Naive thymus-derived CD8-positive, alpha-beta T cell (primary cell): ENCODE data around the gene MRPL53. TPM values are rescaled to one million over a fixed set of nuclear protein-coding genes. Genes with fewer than 3 reads are reported as not detected.

Source experiments
- ATAC-seq, 2 donors: fragments of 150-1000 bp; cut with Tn5 transposase in 1 of 2; sonication (Bioruptor Pico), chemical (Tn5 transposase) in 1 of 2; 1 replicate in 1 of 2; 2 replicates in 1 of 2; pipeline ENCODE4 v1.10.0; 2021; ENCODE audit warnings: mild to moderate bottlenecking in 2 of 2, moderate library complexity in 2 of 2
- POLR2A ChIA-PET: fragments of 350-600 bp; sonication (Branson Sonifier 250); formaldehyde crosslinking; loops from one replicate; lab custom pipeline; 2021; ENCODE audit warnings: antibody characterized with exemption; lab: Charles Lee
- DNase-seq, 10 donors: peaks; one replicate each; pipeline versions ENCODE4 v3.0.0 to v3.0.0-alpha.2; 2020 to 2022
- H3K27ac Mint-ChIP-seq, 10 donors: one replicate each; pipeline ENCODE4 v1.8.0; 2020 to 2022; ENCODE audit warnings: mild to moderate bottlenecking in 10 of 10, mixed read lengths in 10 of 10, moderate library complexity in 4 of 10, inconsistent platforms in 1 of 10
- H3K27me3 Mint-ChIP-seq, 5 donors: one replicate each; pipeline ENCODE4 v1.8.0; 2021 to 2022; ENCODE audit warnings: mixed read lengths in 5 of 5
- H3K36me3 Mint-ChIP-seq, 3 donors: one replicate each; pipeline ENCODE4 v1.8.0; 2020 to 2022; ENCODE audit warnings: mixed read lengths in 3 of 3, mild to moderate bottlenecking in 2 of 3, inconsistent platforms in 1 of 3
- H3K4me1 Mint-ChIP-seq, 4 donors: one replicate each; pipeline ENCODE4 v1.8.0; 2021 to 2022; ENCODE audit warnings: mixed read lengths in 4 of 4
- H3K4me3 Mint-ChIP-seq, 10 donors: one replicate each; pipeline ENCODE4 v1.8.0; 2020 to 2022; ENCODE audit warnings: mild to moderate bottlenecking in 10 of 10, mixed read lengths in 10 of 10, moderate library complexity in 6 of 10, inconsistent platforms in 1 of 10
- H3K9me3 Mint-ChIP-seq, 9 donors: one replicate each; pipeline ENCODE4 v1.8.0; 2020 to 2022; ENCODE audit warnings: mixed read lengths in 9 of 9, mild to moderate bottlenecking in 3 of 9, inconsistent platforms in 1 of 9, moderate library complexity in 1 of 9
- polyA plus RNA-seq, 3 donors: library from polyadenylated mRNA; unstranded; fragments of 300-500 nt; fragmentation: Illumina TruSeq; gene quantifications; one replicate each; pipeline ENCODE4 v1.2.3, GENCODE V29; 2021
- total RNA-seq, 8 experiments: library from RNA in 2 of 8; stranded (reverse) in 2 of 8; gene quantifications; one replicate each; pipeline ENCODE4 v1.2.3 and lab custom pipeline; 2021 to 2026

Gene MRPL53
- total and polyA plus RNA-seq, 5 experiments from 2014 or later, result 72.0 to 171 (median 148) TPM

- Mint-ChIP-seq H3K4me3 (peak overlapping the region; percentile 50 to 81 (median 70)), H3K36me3 (peaks cover 12 to 25% (median 24%) of the 10 kb centered on the region in 3 donors), H3K27ac (no peak overlapping the region), H3K4me1 (peaks cover 18 to 69% (median 65%) of the 10 kb centered on the region in 4 donors), H3K9me3 (peaks cover 0 to 9% (median 0%) of the 10 kb centered on the region in 9 donors), H3K27me3 (peaks cover 20 to 87% (median 50%) of the 10 kb centered on the region in 5 donors)
- no peak for DNase-seq
- POLR2A ChIA-PET, result interaction anchor here (1.0 to 2.0 kb wide), 4 partner anchors 11 to 27 kb away, joined by 3 to 5 read pairs (median 4); partner anchors contain the start of genes AUP1, CCDC142 and TTC31
- no peak for ATAC-seq
Measured at GRCh38 chr2:74501335-74502071, 29.0 kb upstream of the MRPL53 start.

GRCh38 chr2:74500578-74500946 is 28.1 kb upstream of the MRPL53 start:
- Mint-ChIP-seq H3K4me1 (peaks cover 17 to 67% (median 60%) of the 10 kb centered on the region in 4 donors), H3K9me3 (peaks cover 0 to 9% (median 0%) of the 10 kb centered on the region in 9 donors), H3K4me3 (peak overlapping the region in 1 of 10 donors; percentile 18), H3K27me3 (peaks cover 20 to 79% (median 49%) of the 10 kb centered on the region in 5 donors), H3K27ac (no peak overlapping the region), H3K36me3 (peaks cover 11 to 18% (median 18%) of the 10 kb centered on the region in 3 donors)
- ATAC-seq (no peak), DNase-seq (no peak)
- POLR2A ChIA-PET, result interaction anchor here (0.8 to 2.0 kb wide), 8 partner anchors 12 to 42 kb away, joined by 3 to 6 read pairs (median 4); partner anchors contain the start of genes AUP1, CCDC142, HTRA2 and TTC31

GRCh38 chr2:74499940-74500577 is 27.6 kb upstream of the MRPL53 start:
- POLR2A ChIA-PET, result interaction anchor here (0.5 to 2.0 kb wide), 9 partner anchors 13 to 80 kb away, joined by 3 to 6 read pairs (median 4); partner anchors contain the start of genes AUP1, CCDC142, HTRA2 and TTC31
- DNase-seq (no peak), ATAC-seq (no peak)
- H3K27me3 Mint-ChIP-seq, result peaks cover 20 to 74% (median 48%) of the 10 kb centered on the region in 5 donors
- peaks cover 16 to 63% (median 55%) of the 10 kb centered on the region in 4 donors for H3K4me1 Mint-ChIP-seq
- H3K27ac Mint-ChIP-seq, result peak overlapping the region in 1 of 10 donors; percentile 74
- H3K9me3 Mint-ChIP-seq, result peaks cover 0 to 8% (median 0%) of the 10 kb centered on the region in 9 donors
- H3K36me3 Mint-ChIP-seq, result peaks cover 7 to 13% (median 13%) of the 10 kb centered on the region in 3 donors
- H3K4me3 Mint-ChIP-seq, result peak overlapping the region in 8 of 10 donors; percentile 8 to 72 (median 44)

GRCh38 chr2:74499267-74499939 is 26.9 kb upstream of the MRPL53 start, which contains the start of gene LBX2:
Gene LBX2, minus strand, starts transcription at chr2:74499603. Its CDS starts 66 bp downstream, at chr2:74499537.
- Mint-ChIP-seq H3K4me1 (peaks cover 16 to 56% (median 49%) of the 10 kb centered on the region in 4 donors), H3K9me3 (peaks cover 0 to 2% (median 0%) of the 10 kb centered on the region in 9 donors)
- POLR2A ChIA-PET, result interaction anchor here (1.2 to 1.9 kb wide), 3 partner anchors 28 to 31 kb away, joined by 4 to 6 read pairs (median 4); partner anchors contain the start of genes AUP1 and HTRA2

GRCh38 chr2:74498500-74499266 is 26.2 kb upstream of the MRPL53 start:
- Mint-ChIP-seq H3K27me3 (peaks cover 12 to 60% (median 37%) of the 10 kb centered on the region in 5 donors), H3K4me1 (peaks cover 16 to 49% (median 42%) of the 10 kb centered on the region in 4 donors), H3K36me3 (peaks cover 0 to 7% (median 6%) of the 10 kb centered on the region in 3 donors), H3K27ac (peak overlapping the region in 6 of 10 donors; percentile 11 to 72 (median 44)), H3K9me3 (peaks cover 0 to 1% (median 0%) of the 10 kb centered on the region in 9 donors), H3K4me3 (peak overlapping the region; percentile 71 to 91 (median 87))
- DNase-seq (peak in 1 of 10 donors; percentile 26), ATAC-seq (peak; percentile 17 to 27)
- POLR2A ChIA-PET, result interaction anchor here (0.9 to 1.5 kb wide), 5 partner anchors 8 to 155 kb away, joined by 3 to 7 read pairs (median 4); partner anchors contain the start of genes AUP1, HTRA2, PCGF1 and SEMA4F

More at GRCh38 chr2:74499267-74499939, 26.9 kb upstream of the MRPL53 start, which contains the start of gene LBX2:
- H3K27ac Mint-ChIP-seq, result peak within 1 kb of the TSS in 4 of 10 donors; percentile 15 to 74 (median 44)
- ATAC-seq (peak; percentile 24 to 40), DNase-seq (peak in 2 of 10 donors; percentile 10 to 15)
- H3K27me3 Mint-ChIP-seq, result peaks cover 15 to 68% (median 42%) of the 10 kb centered on the region in 5 donors
- H3K4me3 Mint-ChIP-seq, result peak within 1 kb of the TSS; percentile 71 to 91 (median 87)
- H3K36me3 Mint-ChIP-seq, result peaks cover under 1 to 6% (median 6%) of the 10 kb centered on the region in 3 donors

GRCh38 chr2:74497777-74498499 is 25.5 kb upstream of the MRPL53 start:
- H3K36me3 Mint-ChIP-seq, result peaks cover 0 to 13% (median 4%) of the 10 kb centered on the region in 3 donors
- H3K27me3 Mint-ChIP-seq, result peaks cover 10 to 53% (median 34%) of the 10 kb centered on the region in 5 donors
- H3K27ac Mint-ChIP-seq, result peak overlapping the region in 5 of 10 donors; percentile 11 to 79 (median 29)
- POLR2A ChIA-PET, result interaction anchor here (0.9 to 1.5 kb wide), 4 partner anchors 9 to 156 kb away, joined by 3 to 7 read pairs (median 4); partner anchors contain the start of genes AUP1, HTRA2, PCGF1 and SEMA4F
- H3K9me3 Mint-ChIP-seq, result peaks cover 0 to 1% (median 0%) of the 10 kb centered on the region in 9 donors
- ATAC-seq (peak; percentile 31 to 44), DNase-seq (peak in 1 of 10 donors; percentile 23)
- H3K4me1 Mint-ChIP-seq, result peaks cover 16 to 42% (median 35%) of the 10 kb centered on the region in 4 donors
- H3K4me3 Mint-ChIP-seq, result peak overlapping the region; percentile 71 to 91 (median 87)

GRCh38 chr2:74496997-74497776 is 24.7 kb upstream of the MRPL53 start:
- DNase-seq (no peak), ATAC-seq (no peak)
- Mint-ChIP-seq H3K27ac (peak overlapping the region in 4 of 10 donors; percentile 16 to 79 (median 24)), H3K4me1 (peaks cover 16 to 34% (median 30%) of the 10 kb centered on the region in 4 donors), H3K36me3 (peaks cover 0 to 20% (median 7%) of the 10 kb centered on the region in 3 donors), H3K27me3 (peaks cover 10 to 45% (median 32%) of the 10 kb centered on the region in 5 donors), H3K9me3 (peaks cover 0 to 1% (median 0%) of the 10 kb centered on the region in 9 donors), H3K4me3 (peak overlapping the region; percentile 43 to 91 (median 86))
- POLR2A ChIA-PET, result interaction anchor here (0.9 to 1.5 kb wide), 4 partner anchors 10 to 157 kb away, joined by 3 to 7 read pairs (median 3); partner anchors contain the start of genes PCGF1, SEMA4F and WBP1

GRCh38 chr2:74495440-74495839 is 23.0 kb upstream of the MRPL53 start:
- Mint-ChIP-seq H3K27ac (peak overlapping the region in 1 of 10 donors; percentile 62), H3K4me1 (peaks cover 11 to 29% (median 24%) of the 10 kb centered on the region in 4 donors), H3K9me3 (peaks cover 0 to 1% (median 0%) of the 10 kb centered on the region in 9 donors), H3K27me3 (peaks cover 8 to 28% (median 17%) of the 10 kb centered on the region in 5 donors), H3K36me3 (peaks cover 0 to 38% (median 8%) of the 10 kb centered on the region in 3 donors), H3K4me3 (no peak overlapping the region)
- DNase-seq (no peak), ATAC-seq (no peak)
- POLR2A ChIA-PET, result interaction anchor here (1.0 to 1.3 kb wide), 2 partner anchors 9 to 13 kb away, joined by 3 to 5 read pairs; partner anchors contain the start of genes CCDC142 and TTC31

GRCh38 chr2:74493546-74493945 is 21.1 kb upstream of the MRPL53 start:
- Mint-ChIP-seq H3K4me1 (peaks cover 8 to 12% (median 10%) of the 10 kb centered on the region in 4 donors), H3K27me3 (peaks cover 0 to 11% (median 5%) of the 10 kb centered on the region in 5 donors), H3K36me3 (peaks cover 0 to 50% (median 12%) of the 10 kb centered on the region in 3 donors), H3K27ac (peak overlapping the region in 1 of 10 donors; percentile 25), H3K4me3 (no peak overlapping the region), H3K9me3 (peaks cover 0 to 1% (median 0%) of the 10 kb centered on the region in 9 donors)
- ATAC-seq (no peak), DNase-seq (no peak)
- POLR2A ChIA-PET, result interaction anchor here (0.5 kb wide), 1 partner anchor 14 kb away, joined by 3 read pairs; the partner anchor contains the start of gene PCGF1
